WTC11 (cell line): ENCODE results near the gene NECAB3. TPM values are rescaled to one million over a fixed set of nuclear protein-coding genes. Genes with fewer than 3 reads are reported as not detected.
A peak's percentile ranks its signal among the peaks of the same experiment; 100 is the strongest.

Source experiments
- ATAC-seq: fragments of 200-7000 bp; cut with Tn5 transposase; 2 replicates; pipeline ENCODE4 v1.10.0; 2021; ENCODE audit warnings: mild to moderate bottlenecking, moderate library complexity
- CTCF ChIA-PET: fragments of 300-600 bp; sonication (Branson Sonifier 250); formaldehyde crosslinking; loops from one replicate; lab custom pipeline; 2021; ENCODE audit warnings: antibody characterized with exemption; lab: Charles Lee
- POLR2A ChIA-PET: fragments of 350-600 bp; sonication (Branson Sonifier 250); formaldehyde crosslinking; loops from one replicate; lab custom pipeline; 2021; ENCODE audit warnings: antibody characterized with exemption; lab: Charles Lee
- DNase-seq: peaks from one replicate; pipeline ENCODE4 v3.0.0; 2021; ENCODE audit warnings: low spot score
- H3K27ac Mint-ChIP-seq: 2 replicates; pipeline ENCODE4 v1.8.0; 2021; ENCODE audit warnings: mixed read lengths
- H3K27me3 Mint-ChIP-seq: 2 replicates; pipeline ENCODE4 v1.8.0; 2021; ENCODE audit warnings: low read depth, mild to moderate bottlenecking, moderate library complexity, mixed read lengths
- H3K36me3 Mint-ChIP-seq: 2 replicates; pipeline ENCODE4 v1.8.0; 2021; ENCODE audit warnings: mixed read lengths
- H3K4me1 Mint-ChIP-seq: 2 replicates; pipeline ENCODE4 v1.8.0; 2022; ENCODE audit warnings: mixed read lengths
- H3K4me3 Mint-ChIP-seq: 2 replicates; pipeline ENCODE4 v1.8.0; 2021; ENCODE audit warnings: mild to moderate bottlenecking, moderate library complexity, mixed read lengths
- H3K9me3 Mint-ChIP-seq: 2 replicates; pipeline ENCODE4 v1.8.0; 2021; ENCODE audit warnings: mixed read lengths
- ATF3 ChIP-seq: sonication (generic); formaldehyde crosslinking; conservative IDR thresholded peaks from 2 replicates; pipeline ENCODE4 v1.8.1; 2022; ENCODE audit warnings: mild to moderate bottlenecking, missing genetic modification reagents
- CREM ChIP-seq: sonication (generic); formaldehyde crosslinking; IDR thresholded peaks from 2 replicates; pipeline ENCODE4 v1.8.1; 2022; ENCODE audit warnings: mild to moderate bottlenecking, missing genetic modification reagents, moderate library complexity
- FOXJ3 ChIP-seq: sonication (generic); formaldehyde crosslinking; IDR thresholded peaks from 2 replicates; pipeline ENCODE4 v1.9.0; 2021; ENCODE audit warnings: missing genetic modification reagents, mild to moderate bottlenecking, borderline replicate concordance
- FOXP4 ChIP-seq: sonication (generic); formaldehyde crosslinking; IDR thresholded peaks from 2 replicates; pipeline ENCODE4 v1.8.0; 2022; ENCODE audit warnings: mild to moderate bottlenecking, missing genetic modification reagents
- GABPB1 ChIP-seq: sonication (generic); formaldehyde crosslinking; IDR thresholded peaks from 2 replicates; pipeline ENCODE4 v1.8.1; 2023; ENCODE audit warnings: mild to moderate bottlenecking, missing genetic modification reagents
- JAZF1 ChIP-seq: fragments of 250-450 bp; sonication (Bioruptor Pico); IDR thresholded peaks from 2 replicates; pipeline ENCODE4 v1.9.0; 2021; ENCODE audit warnings: moderate library complexity, mild to moderate bottlenecking, inconsistent platforms
- JUN ChIP-seq: sonication (generic); formaldehyde crosslinking; IDR thresholded peaks from 2 replicates; pipeline ENCODE4 v1.8.0; 2023; ENCODE audit warnings: mild to moderate bottlenecking, missing genetic modification reagents
- KAT7 ChIP-seq: sonication (generic); formaldehyde crosslinking; IDR thresholded peaks from 2 replicates; pipeline ENCODE4 v1.8.1; 2023; ENCODE audit warnings: missing genetic modification reagents, mild to moderate bottlenecking, borderline replicate concordance
- PRDM15 ChIP-seq: sonication (generic); formaldehyde crosslinking; IDR thresholded peaks from 2 replicates; pipeline ENCODE4 v1.8.0; 2022; ENCODE audit warnings: missing genetic modification reagents
- TEAD4 ChIP-seq: sonication (generic); formaldehyde crosslinking; IDR thresholded peaks from 2 replicates; pipeline ENCODE4 v1.8.0; 2022; ENCODE audit warnings: mild to moderate bottlenecking, missing genetic modification reagents
- ZNF423 ChIP-seq: fragments of 250-450 bp; sonication (Bioruptor Pico); IDR thresholded peaks from 2 replicates; pipeline ENCODE4 v2.1.2; 2022; ENCODE audit warnings: mild to moderate bottlenecking, moderate library complexity
- total RNA-seq: library from RNA; stranded (reverse); gene quantifications from 3 replicates; pipeline ENCODE4 v1.2.3, GENCODE V29; 2021
- TF ChIP-seq, protein P1 (sequence below): sonication (generic); formaldehyde crosslinking; IDR thresholded peaks from 2 replicates; pipeline ENCODE4 v1.8.1; 2023; ENCODE audit warnings: mild to moderate bottlenecking, missing genetic modification reagents, moderate library complexity
- TF ChIP-seq, protein P2 (sequence below): fragments of 250-450 bp; sonication (Bioruptor Pico); conservative IDR thresholded peaks from 2 replicates; pipeline ENCODE4 v1.9.0; 2021; ENCODE audit warnings: mild to moderate bottlenecking
- TF ChIP-seq, protein P3 (sequence below): sonication (generic); formaldehyde crosslinking; IDR thresholded peaks from 2 replicates; pipeline ENCODE4 v1.8.0; 2023; ENCODE audit warnings: missing genetic modification reagents, mild to moderate bottlenecking, borderline replicate concordance

Gene NECAB3
- total RNA-seq, 1 experiment from 2014 or later, result 38.0 TPM

DNA sequence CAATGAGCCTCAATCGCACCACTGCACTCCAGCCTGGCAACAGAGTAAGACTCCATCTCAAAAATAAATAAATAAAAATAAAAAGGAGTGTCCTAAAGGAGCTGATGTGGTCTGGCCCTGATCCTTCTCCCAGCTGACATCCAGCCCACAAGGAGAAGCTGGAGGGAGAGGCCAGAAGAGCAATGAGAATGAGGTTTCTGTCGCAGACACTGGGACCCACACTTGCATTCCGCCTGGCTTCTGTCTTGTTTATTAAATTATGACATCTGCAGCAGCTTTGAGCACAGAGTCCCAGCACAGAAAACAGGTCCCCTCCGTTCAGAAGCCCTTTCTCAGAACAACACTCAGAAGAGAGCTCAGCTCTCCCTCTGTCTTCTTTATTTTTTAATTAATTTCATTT, 22.2 kb upstream of the NECAB3 start (continued):
- TF ChIP-seq ATF3 (CRISPR knock-in tag), result no peak
- TF ChIP-seq, all 79 proteins: peak for 0

DNA sequence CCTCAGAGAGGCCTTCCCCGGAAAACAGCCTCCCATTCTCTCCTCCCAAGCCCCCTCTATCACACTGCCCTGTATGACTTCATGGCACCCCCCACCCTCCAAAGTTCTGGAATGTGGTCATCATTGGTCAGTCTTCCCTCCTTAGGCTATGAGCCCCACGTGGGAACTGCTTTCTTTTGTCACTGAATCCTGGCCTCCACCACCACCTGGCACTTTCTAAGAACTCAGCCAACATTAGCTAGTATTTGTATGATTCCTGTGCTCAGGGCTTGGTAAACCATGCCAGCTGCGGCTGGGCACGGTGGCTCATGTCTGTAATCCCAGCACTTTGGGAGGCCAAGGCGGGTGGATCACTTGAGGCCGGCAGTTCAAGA, 20.4 kb upstream of the NECAB3 start:
- peaks cover 17% of the 10 kb centered on the region for H3K4me1 Mint-ChIP-seq
- DNase-seq (no peak), ATAC-seq (no peak)
- H3K9me3 Mint-ChIP-seq, result peaks cover 11% of the 10 kb centered on the region
- H3K4me3 Mint-ChIP-seq, result no peak overlapping the region
- peaks cover 14% of the 10 kb centered on the region for H3K27me3 Mint-ChIP-seq
- POLR2A ChIA-PET, result interaction anchor here (0.6 to 0.7 kb wide), 2 partner anchors 22 to 237 kb away, joined by 3 read pairs; no protein-coding TSS in a partner anchor
- CTCF ChIA-PET, result interaction anchor here (0.8 to 1.0 kb wide), 3 partner anchors 9 to 38 kb away, joined by 4 to 6 read pairs (median 4); partner anchors contain the start of gene ZNF341
- H3K36me3 Mint-ChIP-seq, result peaks cover 11% of the 10 kb centered on the region
- no peak for TF ChIP-seq KAT7 (CRISPR knock-in tag)
- TF ChIP-seq, protein P1, sequence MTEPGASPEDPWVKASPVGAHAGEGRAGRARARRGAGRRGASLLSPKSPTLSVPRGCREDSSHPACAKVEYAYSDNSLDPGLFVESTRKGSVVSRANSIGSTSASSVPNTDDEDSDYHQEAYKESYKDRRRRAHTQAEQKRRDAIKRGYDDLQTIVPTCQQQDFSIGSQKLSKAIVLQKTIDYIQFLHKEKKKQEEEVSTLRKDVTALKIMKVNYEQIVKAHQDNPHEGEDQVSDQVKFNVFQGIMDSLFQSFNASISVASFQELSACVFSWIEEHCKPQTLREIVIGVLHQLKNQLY (CRISPR knock-in tag), result no peak
- no peak for TF ChIP-seq GABPB1
- TF ChIP-seq, protein P2, sequence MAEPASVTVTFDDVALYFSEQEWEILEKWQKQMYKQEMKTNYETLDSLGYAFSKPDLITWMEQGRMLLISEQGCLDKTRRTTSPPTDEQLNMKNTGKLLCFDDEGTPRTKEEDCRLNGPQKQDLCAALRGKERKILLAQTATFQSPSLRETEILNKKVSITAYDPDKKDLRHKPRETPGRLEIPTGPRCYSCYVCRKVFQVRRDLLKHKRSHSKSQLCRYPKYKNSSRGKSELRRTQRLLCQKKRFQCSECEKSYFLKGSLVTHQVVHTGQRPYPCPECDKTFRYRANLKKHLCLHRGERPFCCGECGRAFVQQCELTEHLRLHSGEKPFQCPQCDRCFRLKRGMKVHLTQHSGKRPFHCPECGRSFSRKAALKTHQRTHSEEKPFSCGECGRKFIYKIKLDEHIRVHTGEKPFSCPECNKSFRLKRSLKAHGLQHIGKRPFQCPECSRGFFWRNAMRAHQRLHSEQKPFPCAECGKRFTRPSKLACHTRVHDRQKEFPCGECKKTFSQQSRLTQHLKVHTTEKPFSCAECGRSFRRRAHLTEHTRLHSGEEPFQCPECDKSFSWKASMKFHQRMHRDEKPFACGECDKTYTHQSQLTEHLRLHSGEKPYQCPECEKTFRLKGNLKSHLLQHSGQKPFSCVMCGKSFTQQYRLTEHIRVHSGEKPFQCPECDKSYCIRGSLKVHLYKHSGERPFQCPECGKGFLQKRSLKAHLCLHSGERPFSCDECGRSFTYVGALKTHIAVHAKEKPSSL, result no peak
- TF ChIP-seq JAZF1, result no peak
- TF ChIP-seq TEAD4, result no peak
- TF ChIP-seq JUN (CRISPR knock-in tag), result no peak
- TF ChIP-seq PRDM15 (CRISPR knock-in tag), result no peak
- TF ChIP-seq, all 79 proteins: peak for 0
- peak overlapping the region; percentile 42; the same call in 1 of the 2 replicates for H3K27ac Mint-ChIP-seq

- ATAC-seq (peak; percentile 73), DNase-seq (peak; percentile 30)
- H3K27ac Mint-ChIP-seq, result peak overlapping the region; percentile 42; the same call in 1 of the 2 replicates
- no peak overlapping the region for H3K4me3 Mint-ChIP-seq
- H3K9me3 Mint-ChIP-seq, result peaks cover 11% of the 10 kb centered on the region
- TF ChIP-seq ZNF423 (CRISPR knock-in tag) (peak; percentile 72), CREM (no peak)
- CTCF ChIA-PET, result interaction anchor here (0.8 to 1.4 kb wide), 3 partner anchors 26 to 38 kb away, joined by 3 to 6 read pairs (median 3); partner anchors contain the start of gene ZNF341
- peaks cover 20% of the 10 kb centered on the region for H3K27me3 Mint-ChIP-seq
- peaks cover 11% of the 10 kb centered on the region for H3K36me3 Mint-ChIP-seq
- POLR2A ChIA-PET, result interaction anchor here (0.7 to 0.9 kb wide), 2 partner anchors 21 to 31 kb away, joined by 3 to 4 read pairs; no protein-coding TSS in a partner anchor
- peaks cover 17% of the 10 kb centered on the region for H3K4me1 Mint-ChIP-seq
Measured at GRCh38 chr20:33693741-33694638, 19.8 kb upstream of the NECAB3 start.

GRCh38 chr20:33693289-33693688, 19.1 kb upstream of the NECAB3 start:
- H3K4me1 Mint-ChIP-seq, result peaks cover 17% of the 10 kb centered on the region
- POLR2A ChIA-PET, result interaction anchor here (0.9 kb wide), 1 partner anchor 30 kb away, joined by 4 read pairs; no protein-coding TSS in a partner anchor
- no peak overlapping the region for H3K27ac Mint-ChIP-seq
- ATAC-seq (no peak), DNase-seq (no peak)
- peaks cover 22% of the 10 kb centered on the region for H3K27me3 Mint-ChIP-seq
- CTCF ChIA-PET, result interaction anchor here (1.0 to 1.4 kb wide), 2 partner anchors 25 to 38 kb away, joined by 3 read pairs; partner anchors contain the start of gene ZNF341
- H3K4me3 Mint-ChIP-seq, result no peak overlapping the region
- H3K9me3 Mint-ChIP-seq, result peaks cover 8% of the 10 kb centered on the region
- H3K36me3 Mint-ChIP-seq, result peaks cover 8% of the 10 kb centered on the region
- TF ChIP-seq FOXP4 (CRISPR knock-in tag) (no peak), FOXJ3 (CRISPR knock-in tag) (no peak)
- TF ChIP-seq, protein P3, sequence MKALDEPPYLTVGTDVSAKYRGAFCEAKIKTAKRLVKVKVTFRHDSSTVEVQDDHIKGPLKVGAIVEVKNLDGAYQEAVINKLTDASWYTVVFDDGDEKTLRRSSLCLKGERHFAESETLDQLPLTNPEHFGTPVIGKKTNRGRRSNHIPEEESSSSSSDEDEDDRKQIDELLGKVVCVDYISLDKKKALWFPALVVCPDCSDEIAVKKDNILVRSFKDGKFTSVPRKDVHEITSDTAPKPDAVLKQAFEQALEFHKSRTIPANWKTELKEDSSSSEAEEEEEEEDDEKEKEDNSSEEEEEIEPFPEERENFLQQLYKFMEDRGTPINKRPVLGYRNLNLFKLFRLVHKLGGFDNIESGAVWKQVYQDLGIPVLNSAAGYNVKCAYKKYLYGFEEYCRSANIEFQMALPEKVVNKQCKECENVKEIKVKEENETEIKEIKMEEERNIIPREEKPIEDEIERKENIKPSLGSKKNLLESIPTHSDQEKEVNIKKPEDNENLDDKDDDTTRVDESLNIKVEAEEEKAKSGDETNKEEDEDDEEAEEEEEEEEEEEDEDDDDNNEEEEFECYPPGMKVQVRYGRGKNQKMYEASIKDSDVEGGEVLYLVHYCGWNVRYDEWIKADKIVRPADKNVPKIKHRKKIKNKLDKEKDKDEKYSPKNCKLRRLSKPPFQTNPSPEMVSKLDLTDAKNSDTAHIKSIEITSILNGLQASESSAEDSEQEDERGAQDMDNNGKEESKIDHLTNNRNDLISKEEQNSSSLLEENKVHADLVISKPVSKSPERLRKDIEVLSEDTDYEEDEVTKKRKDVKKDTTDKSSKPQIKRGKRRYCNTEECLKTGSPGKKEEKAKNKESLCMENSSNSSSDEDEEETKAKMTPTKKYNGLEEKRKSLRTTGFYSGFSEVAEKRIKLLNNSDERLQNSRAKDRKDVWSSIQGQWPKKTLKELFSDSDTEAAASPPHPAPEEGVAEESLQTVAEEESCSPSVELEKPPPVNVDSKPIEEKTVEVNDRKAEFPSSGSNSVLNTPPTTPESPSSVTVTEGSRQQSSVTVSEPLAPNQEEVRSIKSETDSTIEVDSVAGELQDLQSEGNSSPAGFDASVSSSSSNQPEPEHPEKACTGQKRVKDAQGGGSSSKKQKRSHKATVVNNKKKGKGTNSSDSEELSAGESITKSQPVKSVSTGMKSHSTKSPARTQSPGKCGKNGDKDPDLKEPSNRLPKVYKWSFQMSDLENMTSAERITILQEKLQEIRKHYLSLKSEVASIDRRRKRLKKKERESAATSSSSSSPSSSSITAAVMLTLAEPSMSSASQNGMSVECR (CRISPR knock-in tag), result no peak
